ENCODE data around the gene KIF2B. TPM values are rescaled to one million over a fixed set of nuclear protein-coding genes. Genes with fewer than 3 reads are reported as not detected.
"Not testable (repeated sequence)": the region's sequence is repeated elsewhere in the genome, so short reads cannot be mapped to it uniquely, and the experiment has no call there.

The KIF2B gene
- total and polyA plus RNA-seq, 2 donors (not counting 1 experiment from before 2014, with no cell fraction given) = not detected

GRCh38 chr17:53823341-53824050 lies 769 bp downstream of the KIF2B start:
- no peak overlapping the region for H3K4me2 ChIP-seq (replicated peaks; ENCODE audit: low read depth, low read length, poor library complexity, severe bottlenecking)
- peaks cover 0 to 18% (median 1%) of the 10 kb centered on the region in 3 donors for H3K9me3 ChIP-seq (ENCODE audit: control extremely low read depth in 1 of 3, control insufficient read depth in 2 of 3, insufficient read depth in 1 of 3, low read length in 2 of 3)
- no peak for DNase-seq

DNA sequence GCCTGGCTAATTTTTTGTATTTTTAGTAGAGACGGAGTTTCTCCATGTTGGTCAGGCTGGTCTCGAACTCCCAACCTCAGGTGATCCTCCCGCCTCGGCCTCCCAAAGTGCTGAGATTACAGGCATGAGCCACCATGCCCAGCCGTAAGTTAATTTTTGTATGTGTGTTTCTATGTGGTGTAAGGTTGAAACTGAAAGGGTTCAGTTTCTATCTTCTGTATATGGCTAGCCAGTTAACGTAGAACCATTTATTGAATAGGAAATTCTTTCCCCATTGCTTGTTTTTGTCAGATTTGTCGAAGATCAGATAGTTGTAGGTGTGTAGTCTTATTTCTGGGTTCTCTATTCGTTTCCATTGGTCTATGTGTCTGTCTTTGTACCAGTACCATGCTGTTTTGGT lies 12.0 kb downstream of the KIF2B start:
- H3K9me3 ChIP-seq (ENCODE audit: control extremely low read depth in 1 of 3, control insufficient read depth in 2 of 3, insufficient read depth in 1 of 3, low read length in 2 of 3); H3K4me3 ChIP-seq (ENCODE audit: control extremely low read depth in 1 of 5, extremely low read depth in 1 of 5, insufficient read depth in 1 of 5, low read depth in 2 of 5, low read length in 4 of 5); H3K4me2 ChIP-seq (replicated peaks; ENCODE audit: low read depth, low read length, poor library complexity, severe bottlenecking); H3K9ac ChIP-seq (ENCODE audit: low read length); H3K9me3 Mint-ChIP-seq (ENCODE audit: insufficient read depth); ATAC-seq (ENCODE audit: low read depth); H3K27ac ChIP-seq (ENCODE audit: low read length in 2 of 2); H3K27me3 ChIP-seq (replicated peaks in 1 of 4; ENCODE audit: control extremely low read depth in 1 of 4, control insufficient read depth in 3 of 4, insufficient read depth in 4 of 4, low read length in 3 of 4); H3K4me1 Mint-ChIP-seq; CTCF ChIA-PET; H3K4me3 Mint-ChIP-seq; H3K79me2 ChIP-seq (ENCODE audit: control insufficient read depth, insufficient read depth, low read length); DNase-seq; H3K27ac Mint-ChIP-seq; POLR2A ChIA-PET; H3K36me3 ChIP-seq (replicated peaks in 1 of 2; ENCODE audit: control extremely low read depth in 1 of 2, control insufficient read depth in 1 of 2, extremely low read depth in 1 of 2, insufficient read depth in 2 of 2, low read length in 1 of 2); H4K20me1 ChIP-seq (ENCODE audit: control insufficient read depth, insufficient read depth, low read length, poor library complexity, severe bottlenecking); H3K27me3 Mint-ChIP-seq; H2AFZ ChIP-seq (ENCODE audit: insufficient read depth, low read depth, low read length, poor library complexity, severe bottlenecking); intact Hi-C loops (cut with micrococcal nuclease); H3K4me1 ChIP-seq (ENCODE audit: control insufficient read depth in 2 of 2, insufficient read depth in 2 of 2, low read length in 2 of 2): not testable (repeated sequence)
- 80% methylated on average over 6 of the region's 8 CpGs for WGBS (ENCODE audit: insufficient coverage)

More at GRCh38 chr17:53823341-53824050, 769 bp downstream of the KIF2B start:
- Histone ChIP-seq H3K27me3 (replicated peaks in 1 of 4; ENCODE audit: control extremely low read depth in 1 of 4, control insufficient read depth in 3 of 4, insufficient read depth in 4 of 4, low read length in 3 of 4) (no peaks in the 10 kb centered on the region), H3K79me2 (ENCODE audit: control insufficient read depth, insufficient read depth, low read length) (no peaks in the 10 kb centered on the region), H3K9ac (ENCODE audit: low read length) (no peak overlapping the region), H3K4me1 (ENCODE audit: control insufficient read depth in 2 of 2, insufficient read depth in 2 of 2, low read length in 2 of 2) (no peaks in the 10 kb centered on the region), H3K36me3 (replicated peaks in 1 of 2; ENCODE audit: control extremely low read depth in 1 of 2, control insufficient read depth in 1 of 2, extremely low read depth in 1 of 2, insufficient read depth in 2 of 2, low read length in 1 of 2) (no peaks in the 10 kb centered on the region), H3K4me3 (ENCODE audit: control extremely low read depth in 1 of 5, extremely low read depth in 1 of 5, insufficient read depth in 1 of 5, low read depth in 2 of 5, low read length in 4 of 5) (no peak overlapping the region), H2AFZ (ENCODE audit: insufficient read depth, low read depth, low read length, poor library complexity, severe bottlenecking) (no peak overlapping the region), H3K27ac (ENCODE audit: low read length in 2 of 2) (no peak overlapping the region), H4K20me1 (ENCODE audit: control insufficient read depth, insufficient read depth, low read length, poor library complexity, severe bottlenecking) (no peaks in the 10 kb centered on the region)
- ATAC-seq (ENCODE audit: low read depth) = no peak
- TF ChIP-seq, protein P1, sequence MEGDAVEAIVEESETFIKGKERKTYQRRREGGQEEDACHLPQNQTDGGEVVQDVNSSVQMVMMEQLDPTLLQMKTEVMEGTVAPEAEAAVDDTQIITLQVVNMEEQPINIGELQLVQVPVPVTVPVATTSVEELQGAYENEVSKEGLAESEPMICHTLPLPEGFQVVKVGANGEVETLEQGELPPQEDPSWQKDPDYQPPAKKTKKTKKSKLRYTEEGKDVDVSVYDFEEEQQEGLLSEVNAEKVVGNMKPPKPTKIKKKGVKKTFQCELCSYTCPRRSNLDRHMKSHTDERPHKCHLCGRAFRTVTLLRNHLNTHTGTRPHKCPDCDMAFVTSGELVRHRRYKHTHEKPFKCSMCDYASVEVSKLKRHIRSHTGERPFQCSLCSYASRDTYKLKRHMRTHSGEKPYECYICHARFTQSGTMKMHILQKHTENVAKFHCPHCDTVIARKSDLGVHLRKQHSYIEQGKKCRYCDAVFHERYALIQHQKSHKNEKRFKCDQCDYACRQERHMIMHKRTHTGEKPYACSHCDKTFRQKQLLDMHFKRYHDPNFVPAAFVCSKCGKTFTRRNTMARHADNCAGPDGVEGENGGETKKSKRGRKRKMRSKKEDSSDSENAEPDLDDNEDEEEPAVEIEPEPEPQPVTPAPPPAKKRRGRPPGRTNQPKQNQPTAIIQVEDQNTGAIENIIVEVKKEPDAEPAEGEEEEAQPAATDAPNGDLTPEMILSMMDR (IDR thresholded peaks at IDR 0.05) = no peak
- TF ChIP-seq EZH2 (IDR thresholded peaks at IDR 0.05; ENCODE audit: borderline replicate concordance, insufficient read depth, low read depth, low read length, poor library complexity, severe bottlenecking) = no peak
- Mint-ChIP-seq H3K4me1 (no peaks in the 10 kb centered on the region), H3K9me3 (ENCODE audit: insufficient read depth) (peaks cover 6% of the 10 kb centered on the region), H3K4me3 (no peak overlapping the region), H3K27me3 (no peaks in the 10 kb centered on the region), H3K27ac (no peak overlapping the region)
- CTCF ChIA-PET = no interaction called here
- WGBS (ENCODE audit: insufficient coverage) = 93% methylated on average over 32 of the region's 32 CpGs
- POLR2A ChIA-PET = no interaction called here
- intact Hi-C loops (cut with micrococcal nuclease) = no loop called here

Measured in B cell (primary cell).